Body of pancreas (tissue), 4 donors: ENCODE results near the gene SLC29A2.

Source experiments
- CTCF ChIP-seq, 7 experiments: fragments of 450-650 bp in 4 of 7; fragments of 200-600 bp in 3 of 7; sonication (generic) in 3 of 7; IDR thresholded peaks; one replicate each; pipeline ENCODE4 v1.5.1; 2016 to 2019; ENCODE audit warnings: antibody characterized with exemption in 7 of 7
- POLR2A ChIP-seq, 3 donors: fragments of 450-650 bp; IDR thresholded peaks; one replicate each; pipeline ENCODE4 v1.6.1; 2016; ENCODE audit warnings: antibody characterized with exemption in 3 of 3, mild to moderate bottlenecking in 2 of 3

GRCh38 chr11:66373265-66373664, 1.7 kb upstream of the SLC29A2 start:
- no peak for TF ChIP-seq POLR2A (IDR thresholded peaks at IDR 0.05)
- TF ChIP-seq CTCF (IDR thresholded peaks at IDR 0.05) = no peak
